IPS-20b (cell line): Measurements from ENCODE around the gene KCNK5.

Experiments
- H3K27ac ChIP-seq: one replicate; pipeline ENCODE4 v1.5.1; 2013; ENCODE audit warnings: low read length
- H3K27me3 ChIP-seq: 2 replicates; pipeline ENCODE4 v1.6.1; 2013; ENCODE audit warnings: mild to moderate bottlenecking, low read length, inconsistent platforms; ENCODE audit not compliant: insufficient read depth
- H3K36me3 ChIP-seq: 2 replicates; pipeline ENCODE4 v1.6.1; 2013; ENCODE audit warnings: low read depth, mild to moderate bottlenecking, inconsistent platforms, low read length, moderate library complexity; ENCODE audit not compliant: insufficient read depth
- H3K4me1 ChIP-seq: 2 replicates; pipeline ENCODE4 v1.6.1; 2013; ENCODE audit warnings: mild to moderate bottlenecking, control low read depth, inconsistent platforms, low read length, moderate library complexity; ENCODE audit not compliant: insufficient read depth
- H3K4me3 ChIP-seq: 2 replicates; pipeline ENCODE4 v1.5.1; 2013; ENCODE audit warnings: mild to moderate bottlenecking, low read length, inconsistent platforms
- H3K9ac ChIP-seq: 2 replicates; pipeline ENCODE4 v1.6.1; 2013; ENCODE audit warnings: low read depth, mild to moderate bottlenecking, inconsistent platforms, low read length, moderate library complexity
- H3K9me3 ChIP-seq: 2 replicates; pipeline ENCODE4 v1.6.1; 2013; ENCODE audit warnings: mild to moderate bottlenecking, low read depth, low read length, inconsistent platforms; ENCODE audit not compliant: insufficient read depth

KCNK5 gene

DNA sequence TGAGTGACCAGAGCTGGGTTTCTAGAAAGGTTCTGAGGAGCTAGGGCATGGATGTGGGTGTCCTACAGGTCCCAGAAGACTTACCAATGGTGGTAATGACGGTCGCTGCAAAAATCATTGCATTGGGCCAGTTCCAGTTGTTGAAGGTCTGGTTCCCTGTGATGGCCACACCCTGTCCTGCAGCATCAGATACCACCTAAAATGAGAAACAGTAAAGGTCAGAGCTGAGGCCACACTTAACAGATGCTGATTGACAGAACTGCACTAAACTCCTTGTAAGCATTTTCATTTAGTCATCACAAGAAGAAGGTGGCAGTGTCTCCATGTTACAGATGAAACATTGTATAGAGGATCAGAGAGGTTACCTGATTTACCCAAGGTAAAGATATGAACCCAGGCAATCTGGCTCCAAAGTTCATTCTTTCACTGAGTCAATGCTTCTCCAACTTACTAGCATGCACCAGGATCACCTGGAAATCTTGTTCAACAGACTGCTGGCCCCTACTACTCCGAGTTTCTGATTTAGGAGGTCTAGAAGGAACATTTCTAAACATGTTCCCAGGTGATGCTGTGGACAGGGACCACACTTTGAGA, 33.4 kb downstream of the KCNK5 start:
- Histone ChIP-seq H3K27me3 (no peaks in the 10 kb centered on the region), H3K36me3 (peaks cover 50% of the 10 kb centered on the region), H3K9ac (no peak overlapping the region), H3K9me3 (no peaks in the 10 kb centered on the region), H3K4me1 (no peaks in the 10 kb centered on the region), H3K4me3 (no peak overlapping the region), H3K27ac (no peak overlapping the region)

- Histone ChIP-seq H3K4me1 (no peaks in the 10 kb centered on the region), H3K9ac (no peak overlapping the region), H3K4me3 (no peak overlapping the region), H3K27me3 (no peaks in the 10 kb centered on the region), H3K9me3 (no peaks in the 10 kb centered on the region), H3K27ac (no peak overlapping the region), H3K36me3 (peaks cover 60% of the 10 kb centered on the region)
These were observed 34.8 kb downstream of the KCNK5 start for GRCh38 chr6:39194466-39194865.

GRCh38 chr6:39193201-39193791, 36.0 kb downstream of the KCNK5 start:
- Histone ChIP-seq H3K27me3 (no peaks in the 10 kb centered on the region), H3K4me3 (no peak overlapping the region), H3K4me1 (no peaks in the 10 kb centered on the region), H3K9ac (no peak overlapping the region), H3K27ac (no peak overlapping the region), H3K9me3 (no peaks in the 10 kb centered on the region), H3K36me3 (peaks cover 70% of the 10 kb centered on the region)

DNA sequence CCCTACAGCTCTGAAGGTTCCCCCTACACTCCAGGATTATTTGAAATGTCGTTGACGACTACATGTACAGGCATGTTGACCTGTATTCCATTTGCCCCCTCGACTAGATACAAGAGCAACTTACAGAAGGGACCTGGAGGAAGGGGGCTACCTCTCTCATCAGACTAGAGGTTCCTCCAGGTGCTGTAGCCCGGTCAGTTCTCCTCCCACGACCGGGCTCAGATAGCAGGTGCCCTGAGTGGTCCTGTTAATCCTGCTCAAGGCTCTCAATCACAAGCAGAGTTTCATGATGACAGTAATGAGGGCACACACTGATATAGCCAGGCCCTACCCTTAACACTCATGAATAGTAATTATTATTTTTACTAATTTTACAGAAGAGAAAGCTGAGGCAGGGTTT, 36.5 kb downstream of the KCNK5 start:
- H3K27me3 ChIP-seq = no peaks in the 10 kb centered on the region
- H3K4me3 ChIP-seq = no peak overlapping the region
- no peak overlapping the region for H3K9ac ChIP-seq
- H3K4me1 ChIP-seq = no peaks in the 10 kb centered on the region
- peaks cover 75% of the 10 kb centered on the region for H3K36me3 ChIP-seq
- H3K9me3 ChIP-seq = no peaks in the 10 kb centered on the region
- no peak overlapping the region for H3K27ac ChIP-seq

GRCh38 chr6:39191236-39191930, 37.9 kb downstream of the KCNK5 start:
- Histone ChIP-seq H3K4me3 (no peak overlapping the region), H3K27ac (no peak overlapping the region), H3K4me1 (no peaks in the 10 kb centered on the region), H3K9ac (no peak overlapping the region), H3K27me3 (no peaks in the 10 kb centered on the region), H3K36me3 (peaks cover 86% of the 10 kb centered on the region), H3K9me3 (no peaks in the 10 kb centered on the region)

- H3K4me3 ChIP-seq = no peak overlapping the region
- H3K27me3 ChIP-seq = no peaks in the 10 kb centered on the region
- no peak overlapping the region for H3K9ac ChIP-seq
- no peak overlapping the region for H3K27ac ChIP-seq
- no peaks in the 10 kb centered on the region for H3K9me3 ChIP-seq
- H3K36me3 ChIP-seq = peaks cover 85% of the 10 kb centered on the region
- H3K4me1 ChIP-seq = no peaks in the 10 kb centered on the region
These were observed 38.6 kb downstream of the KCNK5 start for GRCh38 chr6:39190545-39191235.

GRCh38 chr6:39189915-39190544, 39.2 kb downstream of the KCNK5 start:
- H3K9me3 ChIP-seq = no peaks in the 10 kb centered on the region
- no peaks in the 10 kb centered on the region for H3K27me3 ChIP-seq
- no peaks in the 10 kb centered on the region for H3K4me1 ChIP-seq
- no peak overlapping the region for H3K9ac ChIP-seq
- no peak overlapping the region for H3K4me3 ChIP-seq
- no peak overlapping the region for H3K27ac ChIP-seq
- peaks cover 84% of the 10 kb centered on the region for H3K36me3 ChIP-seq

DNA sequence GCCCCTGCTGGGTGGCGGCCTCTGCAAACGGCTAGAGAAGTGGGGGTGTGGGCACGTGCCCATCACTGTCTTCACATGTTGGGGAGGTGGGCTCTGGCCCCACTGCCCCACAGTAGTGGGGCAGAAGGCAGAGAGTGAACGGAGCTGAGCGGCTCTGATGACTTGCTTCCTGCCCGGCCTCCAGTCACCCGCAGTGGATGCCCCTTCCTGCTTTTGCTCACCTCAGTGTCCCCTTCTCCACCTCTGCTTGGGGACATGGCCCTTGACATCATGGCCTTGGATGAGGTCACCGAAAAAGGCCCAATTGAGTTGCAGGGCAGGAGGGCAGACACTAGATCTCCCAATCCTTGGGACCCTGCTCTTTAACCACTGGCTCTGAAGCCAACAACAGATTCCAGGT, 40.1 kb downstream of the KCNK5 start:
- Histone ChIP-seq H3K9ac (no peak overlapping the region), H3K27me3 (no peaks in the 10 kb centered on the region), H3K27ac (no peak overlapping the region), H3K4me1 (no peaks in the 10 kb centered on the region), H3K4me3 (no peak overlapping the region), H3K36me3 (peaks cover 84% of the 10 kb centered on the region), H3K9me3 (no peaks in the 10 kb centered on the region)

DNA sequence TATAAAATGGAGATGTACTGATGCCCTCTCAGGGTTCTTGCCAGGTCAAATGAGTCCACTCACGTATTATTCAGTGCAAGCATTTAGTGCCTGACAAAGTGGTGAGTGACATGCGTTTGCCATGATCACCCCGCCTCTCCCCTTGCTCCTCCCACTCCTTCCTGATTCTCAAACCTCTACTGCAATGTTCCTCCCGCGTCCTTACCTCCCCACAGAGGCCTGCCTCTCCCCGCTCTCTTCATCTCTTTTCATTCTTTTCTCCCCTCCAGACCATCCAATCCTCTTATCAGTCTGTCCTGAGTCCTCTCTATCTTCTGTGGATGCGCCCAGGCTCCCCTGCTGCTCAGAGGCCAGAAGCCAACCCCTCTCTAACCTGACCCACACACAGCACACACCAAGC, 40.7 kb downstream of the KCNK5 start:
- Histone ChIP-seq H3K9ac (no peak overlapping the region), H3K36me3 (peaks cover 80% of the 10 kb centered on the region), H3K9me3 (no peaks in the 10 kb centered on the region), H3K4me3 (no peak overlapping the region), H3K27me3 (no peaks in the 10 kb centered on the region), H3K4me1 (no peaks in the 10 kb centered on the region), H3K27ac (no peak overlapping the region)

- peaks cover 76% of the 10 kb centered on the region for H3K36me3 ChIP-seq
- no peak overlapping the region for H3K4me3 ChIP-seq
- H3K4me1 ChIP-seq = no peaks in the 10 kb centered on the region
- H3K9ac ChIP-seq = no peak overlapping the region
- H3K27ac ChIP-seq = no peak overlapping the region
- H3K27me3 ChIP-seq = no peaks in the 10 kb centered on the region
- H3K9me3 ChIP-seq = no peaks in the 10 kb centered on the region
These were observed 41.2 kb downstream of the KCNK5 start for GRCh38 chr6:39188098-39188450.

DNA sequence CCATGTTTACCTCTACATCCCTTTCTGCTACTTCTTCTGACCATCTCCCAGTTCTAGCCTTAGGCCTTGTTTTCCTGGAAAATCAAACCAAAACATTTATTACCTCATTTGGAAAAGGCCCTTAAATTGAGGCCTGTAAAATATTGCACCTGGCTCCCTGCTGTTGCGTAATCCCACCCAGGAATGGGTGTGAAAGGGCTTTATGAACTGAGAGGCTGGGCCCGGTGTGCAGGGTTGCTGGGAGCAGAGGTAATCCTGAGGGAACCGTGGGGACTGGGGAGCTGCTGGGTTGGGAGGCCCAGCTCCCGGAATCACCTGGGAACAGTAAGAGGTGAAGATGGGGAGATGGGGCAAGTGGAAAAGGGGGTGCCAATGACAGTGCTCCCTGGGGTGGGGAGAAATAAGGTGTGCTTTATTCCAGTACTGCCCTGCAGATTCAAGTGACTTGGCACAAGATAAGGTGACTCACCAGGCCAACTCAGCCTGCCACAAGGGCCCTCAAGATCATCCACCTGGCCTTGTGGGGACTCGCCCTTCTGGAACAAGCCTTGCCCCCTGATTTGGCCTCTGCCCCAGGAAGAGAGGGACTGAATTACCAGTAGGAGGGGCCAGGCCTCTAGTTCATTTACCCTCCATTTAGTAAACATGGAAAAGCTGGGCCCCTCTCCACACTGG, 44.2 kb downstream of the KCNK5 start:
- Histone ChIP-seq H3K27ac (no peak overlapping the region), H3K4me3 (no peak overlapping the region), H3K4me1 (no peaks in the 10 kb centered on the region), H3K9me3 (no peaks in the 10 kb centered on the region), H3K27me3 (no peaks in the 10 kb centered on the region), H3K36me3 (peaks cover 52% of the 10 kb centered on the region; the same call in 1 of the 2 replicates), H3K9ac (no peak overlapping the region)
